Measurements from ENCODE around the gene PPTC7. TPM values are rescaled to one million over a fixed set of nuclear protein-coding genes. Genes with fewer than 3 reads are reported as not detected.

Gene PPTC7
- total and polyA plus RNA-seq, 2 of the 13 experiments (the other 11 are each of a cell fraction or from before 2014, with no cell fraction given): 4.8 to 12.3 TPM

- TF ChIP-seq DRAP1 (CRISPR knock-in tag; IDR thresholded peaks at IDR 0.05) (no peak), SNRNP70 (IDR thresholded peaks at IDR 0.05; ENCODE audit: low read depth, low read length) (no peak), ZNF710 (CRISPR knock-in tag; IDR thresholded peaks at IDR 0.05; ENCODE audit: borderline replicate concordance) (no peak), TFE3 (CRISPR knock-in tag; IDR thresholded peaks at IDR 0.05) (peak; percentile 67; the same call in 1 of the 2 replicates), RFXAP (CRISPR knock-in tag; IDR thresholded peaks at IDR 0.05; ENCODE audit: borderline replicate concordance) (peak; percentile 68; the same call in 1 of the 2 replicates), HOXA7 (CRISPR knock-in tag; IDR thresholded peaks at IDR 0.05) (no peak), ZNF782 (CRISPR knock-in tag; IDR thresholded peaks at IDR 0.05; ENCODE audit: borderline replicate concordance) (no peak), YEATS2 (CRISPR knock-in tag; IDR thresholded peaks at IDR 0.05; ENCODE audit: borderline replicate concordance) (no peak), NCOA1 (CRISPR knock-in tag; IDR thresholded peaks at IDR 0.05) (no peak), HNRNPL (IDR thresholded peaks at IDR 0.05; ENCODE audit: low read depth, low read length) (no peak), RAD51 (IDR thresholded peaks at IDR 0.05; ENCODE audit: borderline replicate concordance) (no peak), ZNF616 (CRISPR knock-in tag; IDR thresholded peaks at IDR 0.05; ENCODE audit: low read depth) (no peak)
- TF ChIP-seq, protein P1, sequence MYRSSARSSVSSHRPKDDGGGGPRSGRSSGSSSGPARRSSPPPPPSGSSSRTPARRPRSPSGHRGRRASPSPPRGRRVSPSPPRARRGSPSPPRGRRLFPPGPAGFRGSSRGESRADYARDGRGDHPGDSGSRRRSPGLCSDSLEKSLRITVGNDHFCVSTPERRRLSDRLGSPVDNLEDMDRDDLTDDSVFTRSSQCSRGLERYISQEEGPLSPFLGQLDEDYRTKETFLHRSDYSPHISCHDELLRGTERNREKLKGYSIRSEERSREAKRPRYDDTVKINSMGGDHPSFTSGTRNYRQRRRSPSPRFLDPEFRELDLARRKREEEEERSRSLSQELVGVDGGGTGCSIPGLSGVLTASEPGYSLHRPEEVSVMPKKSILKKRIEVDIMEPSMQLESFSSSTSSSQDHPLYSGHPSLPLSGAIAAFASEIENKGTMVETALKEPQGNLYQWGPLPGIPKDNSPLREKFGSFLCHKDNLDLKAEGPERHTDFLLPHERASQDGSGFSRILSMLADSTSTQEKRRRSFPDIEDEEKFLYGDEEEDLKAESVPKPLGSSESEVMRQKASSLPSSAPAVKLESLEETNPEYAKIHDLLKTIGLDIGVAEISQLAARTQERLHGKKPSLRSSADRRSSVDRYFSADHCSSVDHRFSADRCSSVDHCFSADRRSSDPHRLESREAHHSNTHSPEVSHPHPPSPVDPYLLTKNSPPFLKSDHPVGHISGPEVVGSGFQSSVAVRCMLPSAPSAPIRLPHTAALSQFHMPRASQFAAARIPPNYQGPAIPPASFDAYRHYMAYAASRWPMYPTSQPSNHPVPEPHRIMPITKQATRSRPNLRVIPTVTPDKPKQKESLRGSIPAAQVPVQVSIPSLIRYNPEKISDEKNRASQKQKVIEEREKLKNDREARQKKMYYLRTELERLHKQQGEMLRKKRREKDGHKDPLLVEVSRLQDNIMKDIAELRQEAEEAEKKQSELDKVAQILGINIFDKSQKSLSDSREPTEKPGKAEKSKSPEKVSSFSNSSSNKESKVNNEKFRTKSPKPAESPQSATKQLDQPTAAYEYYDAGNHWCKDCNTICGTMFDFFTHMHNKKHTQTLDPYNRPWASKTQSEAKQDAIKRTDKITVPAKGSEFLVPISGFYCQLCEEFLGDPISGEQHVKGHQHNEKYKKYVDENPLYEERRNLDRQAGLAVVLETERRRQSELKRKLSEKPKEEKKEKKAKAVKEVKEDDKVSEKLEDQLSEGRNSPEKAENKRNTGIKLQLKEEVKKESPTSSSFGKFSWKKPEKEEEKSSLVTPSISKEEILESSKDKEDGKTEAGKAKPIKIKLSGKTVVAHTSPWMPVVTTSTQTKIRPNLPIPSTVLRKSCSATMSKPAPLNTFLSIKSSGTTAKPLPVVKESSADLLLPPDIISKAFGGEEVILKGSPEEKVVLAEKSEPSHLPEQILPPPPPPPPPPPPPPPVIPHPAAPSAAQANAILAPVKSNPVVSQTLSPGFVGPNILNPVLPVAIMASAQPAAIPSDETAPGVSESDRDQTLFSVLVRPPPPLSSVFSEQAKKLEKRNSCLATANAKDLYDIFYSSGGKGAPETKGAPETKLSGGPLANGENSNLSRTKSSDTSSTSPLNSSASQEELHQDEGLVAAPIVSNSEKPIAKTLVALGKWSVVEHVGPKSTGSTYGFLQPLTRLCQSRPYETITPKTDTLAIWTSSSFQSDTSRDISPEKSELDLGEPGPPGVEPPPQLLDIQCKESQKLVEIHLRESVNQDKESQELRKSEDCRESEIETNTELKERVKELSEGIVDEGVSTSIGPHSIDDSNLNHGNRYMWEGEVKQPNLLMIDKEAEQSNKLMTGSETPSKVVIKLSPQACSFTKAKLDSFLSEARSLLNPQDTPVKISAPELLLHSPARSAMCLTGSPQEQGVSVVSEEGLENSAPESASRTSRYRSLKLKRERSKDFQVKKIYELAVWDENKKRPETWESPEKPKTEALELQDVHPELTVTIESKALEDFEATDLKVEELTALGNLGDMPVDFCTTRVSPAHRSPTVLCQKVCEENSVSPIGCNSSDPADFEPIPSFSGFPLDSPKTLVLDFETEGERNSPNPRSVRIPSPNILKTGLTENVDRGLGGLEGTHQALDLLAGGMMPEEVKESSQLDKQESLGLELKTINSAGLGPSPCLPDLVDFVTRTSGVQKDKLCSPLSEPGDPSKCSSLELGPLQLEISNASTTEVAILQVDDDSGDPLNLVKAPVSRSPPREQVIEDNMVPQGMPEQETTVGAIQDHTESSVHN (CRISPR knock-in tag; IDR thresholded peaks at IDR 0.05): no peak
- TF ChIP-seq, protein P2, sequence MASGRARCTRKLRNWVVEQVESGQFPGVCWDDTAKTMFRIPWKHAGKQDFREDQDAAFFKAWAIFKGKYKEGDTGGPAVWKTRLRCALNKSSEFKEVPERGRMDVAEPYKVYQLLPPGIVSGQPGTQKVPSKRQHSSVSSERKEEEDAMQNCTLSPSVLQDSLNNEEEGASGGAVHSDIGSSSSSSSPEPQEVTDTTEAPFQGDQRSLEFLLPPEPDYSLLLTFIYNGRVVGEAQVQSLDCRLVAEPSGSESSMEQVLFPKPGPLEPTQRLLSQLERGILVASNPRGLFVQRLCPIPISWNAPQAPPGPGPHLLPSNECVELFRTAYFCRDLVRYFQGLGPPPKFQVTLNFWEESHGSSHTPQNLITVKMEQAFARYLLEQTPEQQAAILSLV (CRISPR knock-in tag; IDR thresholded peaks at IDR 0.05; ENCODE audit: borderline replicate concordance): no peak
These were observed 8.4 kb upstream of the PPTC7 start (continued) for GRCh38 chr12:110591451-110592051.
